Measurements from ENCODE around the gene PAF1.

DNA sequence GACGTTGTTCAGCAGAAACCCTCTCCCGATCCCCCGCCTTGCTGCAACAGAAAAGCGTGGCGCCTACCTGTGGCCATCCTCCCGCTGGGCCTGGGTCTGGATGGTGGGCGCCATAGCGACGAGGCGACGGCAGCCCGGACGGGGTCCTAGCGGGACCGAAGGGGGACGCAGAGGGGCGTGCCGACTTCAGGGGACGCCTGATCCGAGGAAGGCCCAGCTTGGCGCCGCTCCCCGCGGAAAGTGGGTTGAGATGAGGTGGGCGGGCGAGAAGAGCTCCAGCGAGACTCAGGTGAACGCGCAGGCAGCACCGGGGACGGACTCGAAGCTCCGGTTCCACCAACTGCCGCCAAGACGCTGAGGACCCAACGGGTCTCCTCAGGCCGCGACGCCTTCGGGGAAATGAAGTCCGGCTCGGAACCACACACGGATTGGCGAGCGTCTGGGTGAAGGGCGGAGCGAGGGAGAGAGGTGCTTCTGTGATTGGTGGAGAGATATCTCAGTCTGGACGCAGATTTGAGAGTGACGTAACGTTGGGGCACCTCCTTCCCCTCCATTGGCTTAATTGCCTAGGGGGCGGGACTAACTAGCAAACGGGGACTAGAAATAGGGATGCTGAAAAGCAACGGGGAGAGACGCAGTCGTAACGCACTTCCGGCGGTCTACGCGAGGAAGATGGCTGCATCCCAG is at the start of gene PAF1, which contains the start of gene MED29:
- peak; percentile 94 for TF ChIP-seq POLR2AphosphoS5 (IDR thresholded peaks at IDR 0.05; ENCODE audit: low read depth, low read length)
- TF ChIP-seq POLR2A (IDR thresholded peaks at IDR 0.05; ENCODE audit: low read depth, low read length), result peak; percentile 98
- TF ChIP-seq TAF1 (IDR thresholded peaks at IDR 0.05; ENCODE audit: low read depth, low read length), result peak; percentile 98
- peak; percentile 70; the same call in 1 of the 2 replicates for TF ChIP-seq POU2F2 (IDR thresholded peaks at IDR 0.05; ENCODE audit: low read depth, low read length)
- TF ChIP-seq PAX5 (IDR thresholded peaks at IDR 0.05; ENCODE audit: insufficient read depth, low read length, severe bottlenecking), result no peak
